ENCODE measurements around the gene TNS4.
A peak's percentile ranks its signal among the peaks of the same experiment; 100 is the strongest.
"Not testable (repeated sequence)": the region's sequence is repeated elsewhere in the genome, so short reads cannot be mapped to it uniquely, and the experiment has no call there.

The TNS4 gene, protein sequence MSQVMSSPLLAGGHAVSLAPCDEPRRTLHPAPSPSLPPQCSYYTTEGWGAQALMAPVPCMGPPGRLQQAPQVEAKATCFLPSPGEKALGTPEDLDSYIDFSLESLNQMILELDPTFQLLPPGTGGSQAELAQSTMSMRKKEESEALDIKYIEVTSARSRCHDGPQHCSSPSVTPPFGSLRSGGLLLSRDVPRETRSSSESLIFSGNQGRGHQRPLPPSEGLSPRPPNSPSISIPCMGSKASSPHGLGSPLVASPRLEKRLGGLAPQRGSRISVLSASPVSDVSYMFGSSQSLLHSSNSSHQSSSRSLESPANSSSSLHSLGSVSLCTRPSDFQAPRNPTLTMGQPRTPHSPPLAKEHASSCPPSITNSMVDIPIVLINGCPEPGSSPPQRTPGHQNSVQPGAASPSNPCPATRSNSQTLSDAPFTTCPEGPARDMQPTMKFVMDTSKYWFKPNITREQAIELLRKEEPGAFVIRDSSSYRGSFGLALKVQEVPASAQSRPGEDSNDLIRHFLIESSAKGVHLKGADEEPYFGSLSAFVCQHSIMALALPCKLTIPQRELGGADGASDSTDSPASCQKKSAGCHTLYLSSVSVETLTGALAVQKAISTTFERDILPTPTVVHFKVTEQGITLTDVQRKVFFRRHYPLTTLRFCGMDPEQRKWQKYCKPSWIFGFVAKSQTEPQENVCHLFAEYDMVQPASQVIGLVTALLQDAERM

DNA sequence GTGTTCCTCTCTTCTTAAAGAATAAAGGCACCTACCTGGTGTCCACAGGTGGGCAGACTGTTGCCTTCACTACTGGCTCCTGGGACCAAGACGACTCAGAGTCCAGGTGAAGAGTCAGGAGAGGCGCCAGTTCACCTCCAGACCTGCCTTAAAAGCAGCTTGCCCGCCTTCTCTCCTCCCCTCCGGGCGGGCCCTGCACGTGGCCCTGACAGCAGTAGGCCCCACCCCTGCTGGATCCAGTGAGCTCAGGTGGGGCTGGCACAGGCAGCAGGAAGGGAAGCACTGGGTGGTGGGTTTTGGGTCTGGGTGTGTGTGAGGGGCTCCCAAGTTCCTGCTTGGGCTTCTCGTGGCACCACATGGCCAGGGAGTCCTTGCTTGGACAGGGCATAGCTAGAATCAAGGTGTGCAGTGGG, at the start of gene TNS4:
Gene TNS4, minus strand, starts transcription at position 125 of the 413 bp plus-strand sequence. CDS start 5,198 bp downstream, outside the sequence.
- H3K27ac ChIP-seq (ENCODE audit: low read length) = no peak within 1 kb of the TSS
- no peak within 1 kb of the TSS for H3K4me3 ChIP-seq (ENCODE audit: low read depth in 1 of 2, low read length in 2 of 2)
- peaks cover 0 to 2% of the 10 kb centered on the region in 2 donors for H3K9me3 ChIP-seq (ENCODE audit: control insufficient read depth in 1 of 2, low read length in 2 of 2)
- peaks cover 8 to 20% of the 10 kb centered on the region in 2 donors for H3K4me1 ChIP-seq (ENCODE audit: control insufficient read depth in 1 of 2, insufficient read depth in 2 of 2, low read length in 2 of 2)
- no peaks in the 10 kb centered on the region for H3K27me3 ChIP-seq (ENCODE audit: low read depth, low read length)
- H3K36me3 ChIP-seq (ENCODE audit: control insufficient read depth in 1 of 2, insufficient read depth in 2 of 2, low read length in 2 of 2) = no peaks in the 10 kb centered on the region

DNA sequence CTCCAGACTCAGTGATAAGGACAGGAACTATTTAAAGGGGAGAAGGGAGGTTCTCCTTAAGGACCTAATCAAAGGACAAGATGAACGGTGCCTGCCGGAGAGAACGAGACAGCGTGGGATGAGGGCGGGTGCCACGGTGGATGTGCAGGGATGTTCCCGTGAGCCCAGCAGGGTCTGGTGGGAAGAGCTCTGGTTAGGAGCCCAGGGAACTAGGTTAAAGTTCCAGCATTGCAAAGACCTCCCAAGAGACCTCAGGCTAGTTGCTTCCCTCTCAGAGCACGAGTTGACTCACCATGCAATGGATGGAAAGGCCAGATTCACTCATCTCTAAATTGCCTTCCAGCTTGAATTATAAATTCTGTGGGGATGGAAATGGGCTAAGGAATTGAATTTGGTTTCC, 49.2 kb upstream of the TNS4 start:
- Histone ChIP-seq H3K4me3 (ENCODE audit: low read depth in 1 of 2, low read length in 2 of 2) (no peak overlapping the region), H3K36me3 (ENCODE audit: control insufficient read depth in 1 of 2, insufficient read depth in 2 of 2, low read length in 2 of 2) (peaks cover 0 to 18% of the 10 kb centered on the region in 2 donors), H3K27ac (ENCODE audit: low read length) (peak overlapping the region; percentile 89), H3K27me3 (ENCODE audit: low read depth, low read length) (no peaks in the 10 kb centered on the region), H3K9me3 (ENCODE audit: control insufficient read depth in 1 of 2, low read length in 2 of 2) (no peaks in the 10 kb centered on the region), H3K4me1 (ENCODE audit: control insufficient read depth in 1 of 2, insufficient read depth in 2 of 2, low read length in 2 of 2) (peaks cover 32 to 66% of the 10 kb centered on the region in 2 donors)

DNA sequence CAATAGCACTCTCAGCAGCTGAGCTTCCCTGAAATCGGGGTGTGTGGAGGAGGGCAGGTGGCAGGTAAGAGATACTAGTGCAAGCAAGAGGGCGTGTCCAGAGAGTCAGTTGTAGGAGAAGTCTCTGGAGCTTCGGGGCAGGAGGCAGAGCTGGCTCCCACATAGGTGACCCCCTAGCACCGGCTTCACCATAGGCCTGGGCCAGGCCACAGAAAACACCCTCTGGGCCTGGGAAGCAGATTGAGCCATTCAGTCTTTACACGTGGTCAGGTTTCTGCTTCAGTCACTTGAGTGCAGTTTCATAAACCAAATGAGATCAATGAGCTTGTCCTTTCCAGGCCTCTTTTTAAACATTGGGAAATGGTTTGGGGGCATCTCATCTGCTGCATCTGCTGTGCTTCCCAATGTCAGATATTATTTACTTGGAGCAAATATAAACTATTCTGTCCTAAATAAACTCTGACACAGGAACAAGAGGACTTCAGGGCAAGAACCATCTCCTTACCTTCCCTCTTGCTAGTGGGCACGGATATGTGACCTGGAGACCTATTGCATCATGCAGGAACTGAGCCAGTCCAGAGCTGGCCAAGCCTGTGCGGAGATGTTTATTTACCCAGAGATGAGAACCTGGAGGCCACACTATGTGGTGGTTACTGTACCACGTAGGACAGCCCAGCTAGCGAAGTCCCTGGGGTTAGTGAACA, 47.7 kb upstream of the TNS4 start:
- no peak overlapping the region for H3K4me3 ChIP-seq (ENCODE audit: low read depth in 1 of 2, low read length in 2 of 2)
- peaks cover 32 to 58% of the 10 kb centered on the region in 2 donors for H3K4me1 ChIP-seq (ENCODE audit: control insufficient read depth in 1 of 2, insufficient read depth in 2 of 2, low read length in 2 of 2)
- no peaks in the 10 kb centered on the region for H3K27me3 ChIP-seq (ENCODE audit: low read depth, low read length)
- peak overlapping the region; percentile 89 for H3K27ac ChIP-seq (ENCODE audit: low read length)
- H3K36me3 ChIP-seq (ENCODE audit: control insufficient read depth in 1 of 2, insufficient read depth in 2 of 2, low read length in 2 of 2) = peaks cover 0 to 18% of the 10 kb centered on the region in 2 donors
- H3K9me3 ChIP-seq (ENCODE audit: control insufficient read depth in 1 of 2, low read length in 2 of 2) = no peaks in the 10 kb centered on the region

DNA sequence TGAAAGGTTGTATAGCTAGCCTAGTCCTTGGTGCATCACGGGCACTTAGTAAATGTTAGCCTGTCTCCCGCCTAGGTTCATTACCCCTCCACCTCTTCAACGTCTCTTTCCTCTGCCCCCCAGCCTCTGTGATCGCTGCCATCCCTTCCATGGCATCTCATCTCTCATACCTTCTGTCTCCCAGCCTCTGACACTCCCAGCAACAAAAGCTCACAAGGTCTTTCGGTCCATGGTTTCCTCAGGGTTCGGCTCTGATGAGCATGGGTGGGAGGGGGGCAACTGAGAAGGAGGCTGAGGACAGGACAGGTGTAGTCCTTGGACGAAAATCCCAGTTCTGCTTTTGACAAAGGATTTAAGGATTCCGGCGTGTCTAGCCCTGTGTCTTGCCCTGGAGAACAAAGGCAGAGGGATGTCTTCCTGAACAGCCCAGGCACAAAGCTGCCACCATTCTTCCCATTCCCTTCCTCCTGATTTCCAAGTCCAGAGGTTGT, 47.1 kb upstream of the TNS4 start:
- Histone ChIP-seq H3K27ac (ENCODE audit: low read length) (peak overlapping the region; percentile 89), H3K4me3 (ENCODE audit: low read depth in 1 of 2, low read length in 2 of 2) (no peak overlapping the region), H3K36me3 (ENCODE audit: control insufficient read depth in 1 of 2, insufficient read depth in 2 of 2, low read length in 2 of 2) (peaks cover 0 to 18% of the 10 kb centered on the region in 2 donors), H3K4me1 (ENCODE audit: control insufficient read depth in 1 of 2, insufficient read depth in 2 of 2, low read length in 2 of 2) (peaks cover 32 to 52% of the 10 kb centered on the region in 2 donors), H3K27me3 (ENCODE audit: low read depth, low read length) (no peaks in the 10 kb centered on the region), H3K9me3 (ENCODE audit: control insufficient read depth in 1 of 2, low read length in 2 of 2) (no peaks in the 10 kb centered on the region)

DNA sequence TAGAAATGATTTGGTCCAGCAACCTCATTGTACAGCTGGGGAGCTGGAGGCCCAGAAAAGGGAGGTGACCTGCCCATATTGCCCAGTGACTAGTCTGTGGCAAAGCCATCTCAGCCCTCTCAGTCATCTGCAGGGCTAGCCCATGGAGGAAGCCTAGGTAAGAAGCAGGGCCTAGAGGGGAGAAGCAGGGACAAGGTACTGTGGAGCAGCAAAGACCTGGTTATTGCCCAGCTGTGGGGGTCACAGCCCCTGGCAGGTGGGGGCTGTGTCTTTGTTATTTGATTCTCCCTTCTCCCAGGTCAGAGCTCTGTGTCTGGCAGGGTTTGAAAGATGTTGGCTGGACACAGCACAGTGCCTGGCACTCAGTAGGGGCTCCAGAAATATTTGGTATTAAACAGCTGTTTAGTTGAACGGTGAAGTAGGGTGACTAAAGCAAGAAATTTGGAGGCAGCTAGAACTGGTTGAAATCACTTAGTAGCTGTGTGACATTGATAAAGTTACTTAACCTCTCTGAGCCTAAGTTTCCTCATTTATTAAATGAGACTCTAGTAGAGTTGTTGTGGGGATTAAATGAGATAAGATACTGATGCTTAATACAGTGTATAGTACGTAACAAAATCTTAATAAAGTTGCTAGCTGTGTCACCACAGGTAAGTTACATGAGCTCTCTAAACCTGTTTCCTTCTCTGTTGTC, 46.5 kb upstream of the TNS4 start:
- Histone ChIP-seq H3K9me3 (ENCODE audit: control insufficient read depth in 1 of 2, low read length in 2 of 2) (no peaks in the 10 kb centered on the region), H3K4me3 (ENCODE audit: low read depth in 1 of 2, low read length in 2 of 2) (no peak overlapping the region), H3K36me3 (ENCODE audit: control insufficient read depth in 1 of 2, insufficient read depth in 2 of 2, low read length in 2 of 2) (peaks cover 0 to 18% of the 10 kb centered on the region in 2 donors), H3K27ac (ENCODE audit: low read length) (peak overlapping the region; percentile 89), H3K27me3 (ENCODE audit: low read depth, low read length) (no peaks in the 10 kb centered on the region), H3K4me1 (ENCODE audit: control insufficient read depth in 1 of 2, insufficient read depth in 2 of 2, low read length in 2 of 2) (peaks cover 32 to 51% of the 10 kb centered on the region in 2 donors)

DNA sequence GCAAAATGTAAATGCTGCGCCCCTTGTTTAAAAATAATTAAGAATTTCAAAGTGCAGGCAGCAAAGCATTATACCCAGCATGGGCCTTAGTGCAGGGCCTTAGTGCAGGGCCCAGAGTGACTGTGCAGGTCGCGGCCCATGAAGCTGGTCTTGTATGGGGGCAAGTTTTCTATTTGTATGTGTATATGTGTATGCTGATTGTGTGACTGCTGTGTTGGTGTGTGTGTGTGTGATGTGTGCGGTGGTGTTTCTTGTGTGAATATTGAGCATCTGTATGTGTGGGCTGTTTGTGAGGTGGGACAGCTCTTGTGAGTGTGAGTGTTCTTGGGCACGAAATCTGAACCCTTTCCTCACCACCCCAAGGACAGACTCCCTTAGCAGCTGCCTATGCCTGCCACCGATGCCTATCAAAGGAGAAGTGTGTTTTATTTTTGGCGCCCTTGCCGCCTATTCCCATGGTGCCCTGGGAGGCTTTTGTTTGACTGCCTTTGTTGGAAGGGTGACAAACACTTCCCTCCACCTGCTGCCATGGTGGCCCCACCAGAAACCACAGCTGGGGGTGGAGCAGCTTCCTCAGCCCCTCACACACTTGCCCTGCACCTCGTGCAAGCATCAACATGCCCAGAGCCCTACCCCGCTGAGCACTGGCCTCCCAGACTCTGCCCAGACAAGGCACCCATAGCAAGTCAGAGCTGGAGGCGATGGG, 45.8 kb upstream of the TNS4 start:
- Histone ChIP-seq H3K9me3 (ENCODE audit: control insufficient read depth in 1 of 2, low read length in 2 of 2) (no peaks in the 10 kb centered on the region), H3K4me3 (ENCODE audit: low read depth in 1 of 2, low read length in 2 of 2) (no peak overlapping the region), H3K27me3 (ENCODE audit: low read depth, low read length) (no peaks in the 10 kb centered on the region), H3K27ac (ENCODE audit: low read length) (peak overlapping the region; percentile 89), H3K4me1 (ENCODE audit: control insufficient read depth in 1 of 2, insufficient read depth in 2 of 2, low read length in 2 of 2) (peaks cover 32 to 52% of the 10 kb centered on the region in 2 donors), H3K36me3 (ENCODE audit: control insufficient read depth in 1 of 2, insufficient read depth in 2 of 2, low read length in 2 of 2) (peaks cover 0 to 18% of the 10 kb centered on the region in 2 donors)

DNA sequence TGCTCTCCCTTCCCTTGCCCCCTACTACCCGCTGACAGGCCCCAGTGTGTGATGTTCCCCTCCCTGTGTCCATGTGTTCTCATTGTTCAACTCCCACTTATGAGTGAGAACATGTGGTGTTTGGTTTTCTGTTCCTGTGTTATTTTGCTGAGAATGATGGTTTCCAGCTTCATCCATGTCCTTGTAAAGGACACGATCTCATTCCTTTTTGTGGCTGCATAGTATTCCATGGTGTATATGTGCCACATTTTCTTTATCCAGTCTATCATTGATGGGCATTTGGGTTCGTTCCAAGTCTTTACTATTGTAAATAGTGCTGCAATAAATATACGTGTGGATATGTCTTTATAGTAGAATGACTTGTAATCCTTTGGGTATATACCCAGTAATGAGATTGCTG, 45.1 kb upstream of the TNS4 start:
- not testable (repeated sequence) for H3K9me3 ChIP-seq (ENCODE audit: control insufficient read depth in 1 of 2, low read length in 2 of 2); H3K4me3 ChIP-seq (ENCODE audit: low read depth in 1 of 2, low read length in 2 of 2); H3K27me3 ChIP-seq (ENCODE audit: low read depth, low read length); H3K27ac ChIP-seq (ENCODE audit: low read length)
- H3K4me1 ChIP-seq (ENCODE audit: control insufficient read depth in 1 of 2, insufficient read depth in 2 of 2, low read length in 2 of 2) = peaks cover 37 to 53% of the 10 kb centered on the region in 2 donors
- peaks cover 0 to 15% of the 10 kb centered on the region in 2 donors for H3K36me3 ChIP-seq (ENCODE audit: control insufficient read depth in 1 of 2, insufficient read depth in 2 of 2, low read length in 2 of 2)

DNA sequence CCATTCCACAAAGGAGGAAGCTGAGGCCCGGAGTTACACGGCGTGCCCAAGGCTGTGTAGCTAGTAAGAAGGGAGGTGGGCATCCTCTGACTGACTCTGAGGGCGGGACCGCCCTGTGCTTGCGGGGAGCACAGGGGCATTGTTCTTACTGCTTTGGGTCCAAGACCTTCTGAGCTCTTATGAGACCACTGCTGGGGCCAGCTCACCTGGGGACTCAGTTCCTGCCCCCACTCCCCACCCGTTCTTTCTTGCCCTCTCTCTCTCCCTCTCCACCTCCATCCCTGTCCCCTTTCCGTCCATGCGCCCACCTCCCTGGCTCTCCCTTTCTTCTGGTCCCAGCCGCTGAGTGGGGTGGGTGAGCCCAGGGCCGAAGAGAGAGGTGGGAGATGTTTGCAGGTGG, 44.2 kb upstream of the TNS4 start:
- Histone ChIP-seq H3K9me3 (ENCODE audit: control insufficient read depth in 1 of 2, low read length in 2 of 2) (no peaks in the 10 kb centered on the region), H3K4me3 (ENCODE audit: low read depth in 1 of 2, low read length in 2 of 2) (no peak overlapping the region), H3K27ac (ENCODE audit: low read length) (no peak overlapping the region), H3K36me3 (ENCODE audit: control insufficient read depth in 1 of 2, insufficient read depth in 2 of 2, low read length in 2 of 2) (peaks cover 0 to 9% of the 10 kb centered on the region in 2 donors), H3K27me3 (ENCODE audit: low read depth, low read length) (no peaks in the 10 kb centered on the region), H3K4me1 (ENCODE audit: control insufficient read depth in 1 of 2, insufficient read depth in 2 of 2, low read length in 2 of 2) (peaks cover 41 to 55% of the 10 kb centered on the region in 2 donors)

DNA sequence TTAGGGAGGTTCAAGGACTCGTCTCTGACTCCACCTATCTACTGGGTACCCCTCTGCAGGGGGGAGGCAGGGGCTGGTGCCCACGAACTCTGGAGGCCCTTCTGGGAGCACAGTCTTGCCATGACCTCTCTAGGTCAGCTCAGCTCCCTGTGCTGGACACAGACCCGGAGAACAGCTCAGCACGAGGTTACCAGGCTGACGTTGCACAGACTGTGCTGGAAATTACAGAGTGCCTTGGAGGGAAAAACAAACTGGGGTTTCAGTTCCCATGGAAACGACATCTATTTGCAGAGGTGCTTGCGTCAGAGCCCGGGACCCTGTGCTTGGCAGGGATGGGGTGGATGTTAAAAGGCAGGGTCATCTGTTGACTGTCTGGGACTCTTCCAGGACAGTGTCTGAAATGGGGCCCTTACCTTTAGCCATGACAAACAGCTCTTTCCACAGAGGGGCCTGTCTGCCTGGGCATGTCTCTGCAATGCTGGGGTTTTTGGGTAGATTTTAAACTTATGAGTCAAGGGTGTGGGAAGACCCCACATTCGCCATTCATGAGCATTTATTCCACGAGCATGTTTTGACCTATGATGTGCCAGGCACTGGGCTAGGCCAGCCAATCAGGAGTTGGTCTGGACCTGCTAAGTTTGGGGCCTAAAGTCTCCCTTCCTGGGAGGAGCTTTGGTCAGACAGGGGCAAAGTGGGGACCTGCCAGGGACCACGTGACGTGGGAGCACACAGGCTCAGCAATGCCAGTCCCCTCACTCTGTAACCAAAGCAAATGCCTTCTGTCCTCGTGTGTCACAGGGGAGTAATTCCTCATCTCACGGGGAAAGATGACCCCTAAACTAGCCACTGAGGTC, 41.4 kb upstream of the TNS4 start:
- no peaks in the 10 kb centered on the region for H3K36me3 ChIP-seq (ENCODE audit: control insufficient read depth in 1 of 2, insufficient read depth in 2 of 2, low read length in 2 of 2)
- H3K9me3 ChIP-seq (ENCODE audit: control insufficient read depth in 1 of 2, low read length in 2 of 2) = no peaks in the 10 kb centered on the region
- H3K4me3 ChIP-seq (ENCODE audit: low read depth in 1 of 2, low read length in 2 of 2) = peak overlapping the region in 1 of 2 donors; percentile 27
- H3K4me1 ChIP-seq (ENCODE audit: control insufficient read depth in 1 of 2, insufficient read depth in 2 of 2, low read length in 2 of 2) = peaks cover 26 to 42% of the 10 kb centered on the region in 2 donors
- H3K27me3 ChIP-seq (ENCODE audit: low read depth, low read length) = no peaks in the 10 kb centered on the region
- H3K27ac ChIP-seq (ENCODE audit: low read length) = peak overlapping the region; percentile 98

Data from muscle layer of duodenum (tissue), 2 donors.